GM21515 (cell line): ENCODE measurements around the gene BMP8A.
A peak's percentile ranks its signal among the peaks of the same experiment; 100 is the strongest.
"Not testable (repeated sequence)": the region's sequence is repeated elsewhere in the genome, so short reads cannot be mapped to it uniquely, and the experiment has no call there.

Source experiments
- ATAC-seq: cut with Tn5 transposase; IDR thresholded peaks from one replicate; pipeline ENCODE4 v1.9.1; 2021; ENCODE audit not compliant: unreplicated experiment

The BMP8A gene

DNA sequence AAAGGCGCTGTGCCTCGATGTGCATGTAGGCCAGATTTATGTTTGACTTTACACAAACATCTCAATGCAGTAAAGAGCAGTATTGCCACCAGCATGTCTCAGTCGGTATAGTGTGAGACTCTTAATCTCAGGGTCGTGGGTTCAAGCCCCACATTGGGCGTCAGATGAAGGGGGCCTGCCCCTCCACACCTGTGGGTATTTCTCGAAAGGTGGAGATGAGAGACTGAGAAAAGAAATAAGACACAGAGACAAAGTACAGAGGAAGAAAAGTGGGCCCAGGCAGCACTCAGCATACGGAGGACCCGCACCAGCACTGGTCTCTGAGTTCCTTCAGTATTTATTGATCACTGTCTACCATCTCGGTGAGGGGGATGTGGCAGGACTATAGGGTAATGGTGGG lies 13.0 kb downstream of the BMP8A start:
- not testable (repeated sequence) for ATAC-seq

DNA sequence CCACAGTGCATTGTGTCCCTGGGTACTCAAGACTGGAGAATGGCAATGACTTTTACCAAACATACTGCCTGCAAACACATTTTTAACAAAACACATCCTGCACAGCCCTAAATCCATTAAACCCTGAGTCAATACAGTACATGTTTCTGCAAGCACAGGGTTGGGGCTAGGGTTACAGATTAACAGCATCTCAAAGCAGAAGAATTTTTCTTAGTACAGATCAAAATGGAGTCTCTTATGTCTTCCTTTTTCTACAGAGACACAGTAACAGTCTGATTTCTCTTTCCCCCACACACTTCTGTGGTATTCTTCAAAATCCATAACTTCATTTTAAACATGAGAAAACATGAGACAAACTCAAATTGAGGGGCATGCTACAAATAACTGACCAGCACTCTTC lies 13.9 kb downstream of the BMP8A start:
- ATAC-seq: no peak

DNA sequence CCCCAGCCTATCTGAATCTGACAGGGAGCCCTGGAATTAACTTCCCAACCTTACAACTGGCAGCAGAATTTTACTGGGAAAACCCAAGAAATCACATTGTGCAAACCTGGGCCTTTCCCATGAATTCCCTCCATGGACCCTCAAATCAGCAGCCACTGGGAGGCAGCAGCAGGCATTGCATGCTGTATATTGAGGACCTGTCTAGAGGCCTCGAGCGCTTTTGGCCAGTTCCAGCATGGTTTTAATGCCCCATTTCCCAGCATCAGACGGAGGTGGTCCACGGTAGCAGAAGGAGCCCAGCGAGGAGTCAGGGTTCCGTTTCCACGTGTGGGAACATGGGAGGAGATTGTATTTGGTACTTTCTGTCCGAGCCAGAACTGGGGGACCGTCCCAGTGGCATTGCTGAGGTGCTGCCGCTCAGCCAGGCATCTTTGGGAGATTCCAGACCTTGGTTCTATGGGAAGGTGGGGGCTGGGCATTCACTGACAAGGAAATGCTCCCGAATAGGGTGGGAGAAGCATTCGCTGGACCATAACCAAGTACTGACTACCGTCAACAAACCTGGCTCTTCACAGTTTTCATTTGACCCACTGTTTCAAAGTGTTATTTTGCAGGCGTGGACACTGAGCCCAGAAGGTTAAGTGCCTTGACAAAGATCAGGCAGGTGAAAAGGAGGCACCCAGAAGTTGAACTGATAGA lies 15.9 kb downstream of the BMP8A start:
- no peak for ATAC-seq

DNA sequence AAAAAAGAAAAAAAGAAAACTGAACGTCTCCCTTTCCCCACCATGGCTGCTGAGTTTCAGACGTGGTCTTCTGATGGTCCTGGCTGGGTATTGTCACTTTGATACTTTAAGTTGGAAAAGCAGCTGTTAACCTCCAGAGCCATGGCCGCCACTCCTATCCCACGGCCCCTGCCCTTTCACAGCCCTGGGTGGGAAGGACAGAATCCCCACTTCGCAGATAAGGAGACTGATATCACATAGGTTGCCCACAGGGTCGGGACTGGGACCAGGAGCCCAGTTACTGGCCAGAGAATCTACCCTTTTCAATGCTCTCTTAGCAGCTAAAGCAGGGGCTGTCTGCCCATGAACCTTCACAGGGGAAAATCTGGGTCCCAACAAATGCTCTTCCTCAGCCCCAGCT lies 16.8 kb downstream of the BMP8A start:
- ATAC-seq: no peak

DNA sequence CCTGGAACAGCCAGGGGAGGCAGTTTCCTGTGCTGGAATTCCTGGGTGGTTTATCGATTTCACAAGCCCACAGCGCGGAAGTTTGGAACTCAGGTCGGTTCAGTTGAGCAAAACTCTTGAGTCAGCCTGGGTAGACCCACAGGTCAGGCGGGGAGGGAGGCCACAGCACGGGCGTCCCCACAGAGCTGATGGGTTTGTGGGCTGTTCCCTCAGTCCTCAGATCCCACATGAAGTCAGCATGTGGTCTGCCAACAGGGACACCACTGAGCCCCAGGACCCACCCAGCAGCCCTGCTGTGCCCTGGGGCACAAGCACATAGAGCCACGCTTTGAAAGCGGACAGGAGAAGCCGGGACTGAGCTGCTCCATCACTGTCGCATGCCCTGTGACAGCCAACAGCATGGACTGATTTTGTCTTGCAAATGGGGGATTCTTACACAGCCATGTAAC lies 17.4 kb downstream of the BMP8A start:
- peak; percentile 34 for ATAC-seq

- ATAC-seq: peak; percentile 61
Measured at GRCh38 chr1:39509360-39510009, 18.0 kb downstream of the BMP8A start.

DNA sequence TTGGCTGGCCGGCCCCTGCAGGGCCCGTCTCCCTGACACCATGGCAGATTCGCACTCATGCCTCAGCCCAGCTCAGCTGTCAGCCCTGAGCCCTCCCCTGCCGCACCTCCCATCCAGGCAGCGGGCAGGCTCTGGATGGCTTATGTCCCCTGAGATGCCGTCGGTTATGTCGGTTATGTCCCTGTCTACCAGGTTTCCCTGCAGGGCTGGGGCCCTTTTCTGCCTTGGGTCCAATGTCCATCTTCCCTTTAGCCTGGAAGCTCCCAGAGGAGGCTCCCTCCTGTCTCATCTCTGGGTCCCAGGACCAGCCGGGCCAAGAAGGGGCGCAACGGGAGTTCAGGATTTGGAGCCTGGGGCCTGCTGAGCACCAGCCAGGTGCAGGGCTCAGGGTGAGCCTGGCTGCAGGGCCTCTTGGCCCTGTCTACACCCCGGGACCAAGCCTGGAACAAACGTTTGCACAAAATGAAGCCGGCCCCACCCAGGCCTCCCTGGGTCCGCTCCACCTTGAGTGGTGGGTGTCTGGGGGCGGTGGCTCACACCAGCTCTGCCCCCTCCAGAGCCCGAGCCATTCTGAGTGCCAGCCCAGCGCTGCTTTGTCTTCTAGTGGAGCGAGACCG lies 19.2 kb downstream of the BMP8A start:
- not testable (repeated sequence) for ATAC-seq

DNA sequence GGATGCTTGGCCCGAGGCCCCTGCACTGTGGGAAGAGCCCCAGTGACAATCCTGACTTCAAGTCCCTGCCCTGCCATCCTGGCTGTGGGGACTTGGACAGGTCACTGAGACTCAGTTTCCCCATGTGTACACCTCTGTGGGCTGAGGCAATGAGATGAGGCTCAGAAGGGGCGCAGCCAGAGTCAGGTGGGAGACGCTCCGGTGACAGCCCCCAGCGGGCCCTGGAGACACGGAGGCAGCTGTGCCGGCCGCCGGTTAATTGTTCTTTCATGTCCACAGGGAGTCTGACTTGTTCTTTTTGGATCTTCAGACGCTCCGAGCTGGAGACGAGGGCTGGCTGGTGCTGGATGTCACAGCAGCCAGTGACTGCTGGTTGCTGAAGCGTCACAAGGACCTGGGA lies 20.0 kb downstream of the BMP8A start:
- ATAC-seq: not testable (repeated sequence)

- ATAC-seq: not testable (repeated sequence)
Measured at GRCh38 chr1:39512234-39512847, 20.9 kb downstream of the BMP8A start.

DNA sequence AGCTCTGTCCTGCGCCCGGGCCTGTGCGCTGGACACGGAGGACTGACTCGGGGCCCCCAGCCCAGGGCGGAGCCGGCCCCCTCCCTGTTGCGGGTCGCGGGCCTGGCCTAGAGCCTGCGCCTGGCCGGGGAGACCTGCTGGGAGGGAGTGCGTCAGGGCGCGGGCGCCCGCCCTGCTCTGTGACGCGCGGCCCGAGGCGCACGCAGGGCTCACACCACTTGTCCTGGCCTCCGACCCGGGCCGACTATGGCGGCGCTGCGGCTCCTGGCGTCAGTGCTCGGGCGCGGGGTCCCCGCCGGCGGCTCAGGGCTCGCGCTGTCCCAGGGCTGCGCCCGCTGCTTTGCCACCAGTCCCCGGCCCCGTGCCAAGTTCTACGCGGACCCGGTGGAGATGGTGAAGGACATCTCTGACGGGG lies 23.3 kb downstream of the BMP8A start:
- ATAC-seq: not testable (repeated sequence)

GRCh38 chr1:39515131-39516086 lies 24.0 kb downstream of the BMP8A start:
- ATAC-seq: not testable (repeated sequence)

- not testable (repeated sequence) for ATAC-seq
Measured at GRCh38 chr1:39516841-39517240, 25.4 kb downstream of the BMP8A start.

DNA sequence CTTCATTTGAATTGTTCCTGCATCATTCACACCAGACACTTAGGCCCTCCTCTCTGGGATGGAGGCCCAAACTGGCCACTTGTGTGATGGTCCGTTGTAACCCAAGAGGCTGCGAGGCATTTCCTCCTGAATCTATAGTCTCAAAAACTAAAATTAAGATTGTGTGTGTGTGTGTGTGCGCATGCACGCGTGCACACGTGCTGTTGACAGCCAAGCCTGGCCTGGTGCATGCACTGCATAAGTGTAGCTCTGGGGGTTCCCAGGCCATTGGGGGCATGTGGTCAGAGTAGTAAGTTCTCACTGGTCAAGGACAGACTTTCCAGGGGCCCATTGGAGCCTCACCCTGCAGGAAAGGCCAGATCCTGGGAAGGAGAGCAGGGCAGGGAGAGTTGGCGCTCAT lies 26.5 kb downstream of the BMP8A start:
- ATAC-seq: not testable (repeated sequence)

DNA sequence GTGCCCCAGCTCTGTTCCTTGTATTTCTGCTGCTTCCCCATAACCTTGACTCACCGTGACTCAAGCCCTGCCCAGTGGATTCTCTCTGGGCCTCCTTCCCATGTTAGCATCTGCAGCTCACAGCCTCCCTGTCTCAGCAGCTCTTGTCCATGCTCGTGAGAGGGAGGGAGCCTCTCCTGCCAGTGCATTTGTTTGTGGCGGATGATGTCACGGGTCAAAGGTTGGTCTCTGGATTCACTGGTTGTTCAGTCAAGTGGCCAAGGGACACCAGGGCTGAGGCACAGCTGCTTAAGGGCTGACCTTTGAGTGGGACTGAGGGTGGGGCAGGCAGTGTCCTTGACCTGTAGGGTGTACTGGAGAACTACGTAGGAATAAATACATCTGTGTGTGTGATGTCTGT lies 27.9 kb downstream of the BMP8A start:
- not testable (repeated sequence) for ATAC-seq

- ATAC-seq: not testable (repeated sequence)
Measured at GRCh38 chr1:39522221-39522620, 30.8 kb downstream of the BMP8A start.

DNA sequence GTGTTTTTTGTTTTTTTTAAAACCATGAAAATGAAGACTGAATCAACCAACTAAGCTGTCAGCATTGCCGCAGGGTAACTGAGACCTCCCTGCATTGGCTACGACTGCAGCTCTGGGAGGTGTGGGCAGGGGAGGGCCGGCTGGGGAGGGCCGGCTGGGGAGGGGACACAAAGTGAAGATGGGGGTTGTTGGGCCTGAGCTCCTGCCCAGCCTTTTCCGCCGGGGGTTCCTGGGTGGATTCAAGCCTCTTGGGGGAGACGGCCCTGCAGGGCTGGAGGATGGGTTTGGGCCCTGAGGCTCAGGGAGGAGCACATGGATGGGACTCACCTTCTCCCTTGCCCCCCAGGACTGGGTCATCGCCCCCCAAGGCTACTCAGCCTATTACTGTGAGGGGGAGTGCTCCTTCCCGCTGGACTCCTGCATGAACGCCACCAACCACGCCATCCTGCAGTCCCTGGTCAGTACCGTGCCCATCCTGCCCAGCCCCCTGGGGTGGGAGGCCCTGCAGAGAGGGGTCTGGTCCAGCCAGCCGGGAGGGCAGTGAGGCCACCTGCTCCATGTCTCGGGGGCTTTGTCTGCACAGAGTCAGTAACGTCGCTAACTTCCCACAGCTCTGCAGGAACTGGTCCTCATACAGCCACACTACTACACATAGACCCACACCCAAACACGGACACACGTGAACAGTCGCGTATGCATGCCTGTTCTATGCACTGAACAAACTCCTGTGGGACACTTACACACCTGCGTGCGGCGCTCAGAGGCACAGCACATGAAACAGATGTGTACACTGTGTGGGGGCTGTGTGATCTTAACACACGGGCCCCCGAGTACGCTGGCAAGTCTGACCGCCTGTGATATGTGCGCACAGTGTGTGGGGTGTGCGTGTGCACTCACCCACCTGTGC lies 31.5 kb downstream of the BMP8A start:
- no peak for ATAC-seq

- no peak for ATAC-seq
Measured at GRCh38 chr1:39524171-39524570, 32.7 kb downstream of the BMP8A start.

DNA sequence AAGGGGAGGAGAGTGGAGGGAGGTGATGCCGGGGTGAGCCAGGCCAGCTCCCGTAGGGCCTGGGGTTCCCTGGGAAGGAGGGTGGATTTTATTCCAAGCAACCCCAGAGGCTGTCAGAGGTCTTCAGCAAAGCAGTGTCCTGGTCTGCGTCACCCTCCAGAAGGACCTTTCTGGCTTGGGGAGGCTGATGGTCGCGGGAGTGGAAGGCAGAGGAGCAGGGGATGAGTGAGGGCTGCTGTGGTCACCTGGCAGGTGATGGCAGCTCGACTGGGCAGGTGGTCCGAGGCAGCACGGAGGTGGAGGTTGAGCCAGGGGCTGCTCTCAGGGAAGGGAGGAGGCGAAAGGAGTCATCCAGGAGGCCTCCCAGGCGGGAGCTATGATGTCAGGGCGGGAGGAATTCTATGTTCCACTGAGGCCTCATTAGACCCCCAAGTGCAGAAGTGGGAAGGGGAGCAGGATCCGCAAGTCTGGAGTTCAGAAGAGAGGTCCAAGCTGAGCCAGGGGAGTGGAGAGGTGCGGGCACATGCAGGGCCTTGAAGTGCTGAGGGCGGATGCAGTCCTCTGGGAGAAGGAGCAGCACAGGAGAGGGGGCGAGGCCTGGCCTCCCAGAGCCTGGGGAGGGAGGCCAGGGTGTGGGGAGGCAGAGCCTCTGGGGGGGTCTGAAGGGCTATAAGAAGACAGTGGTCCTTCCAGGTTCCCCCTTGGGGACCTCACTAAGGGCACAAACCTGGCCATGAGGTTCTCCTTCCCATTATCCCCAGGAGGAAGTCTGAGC lies 33.3 kb downstream of the BMP8A start:
- ATAC-seq: no peak
